K562 (cell line): ENCODE measurements around the gene GOLIM4. TPM values are rescaled to one million over a fixed set of nuclear protein-coding genes. Genes with fewer than 3 reads are reported as not detected.

ENCODE experiments used
- ATAC-seq: fragments of 200-7000 bp; cut with Tn5 transposase; 3 replicates; pipeline ENCODE4 v1.9.1; 2020; ENCODE audit warnings: moderate library complexity
- BruUV-seq: library from RNA; stranded (reverse); fragments of 400-500 nt; replicated peaks from 2 replicates; lab custom pipeline; 2021; lab: Mats Ljungman, UMichigan
- CTCF ChIA-PET: fragments of 300-600 bp; formaldehyde crosslinking; extraction: SDS; loops from one replicate; lab custom pipeline; 2021; ENCODE audit warnings: low intra/inter-chr PET ratio; lab: Yijun Ruan, JAX
- POLR2A ChIA-PET: fragments of 300-600, 350-650 bp; sonication (Branson Sonifier 250); formaldehyde crosslinking; extraction: SDS; loops from one replicate; lab custom pipeline; 2021; ENCODE audit warnings: antibody characterized with exemption, inconsistent platforms; lab: Yijun Ruan, JAX
- DNase-seq, 4 experiments: peaks; one replicate each; pipeline versions ENCODE4 v3.0.0 to v3.0.0-alpha.2; 2011 to 2018; ENCODE audit warnings: low spot score in 3 of 4, mixed read lengths in 3 of 4; ENCODE audit errors: extremely low read depth in 1 of 4
- FAIRE-seq: peaks from 2 replicates; lab custom pipeline; 2011; peaks lifted over from hg19 to GRCh38; lab: Jason Lieb, UNC
- H2AFZ ChIP-seq: 2 replicates; pipeline ENCODE4 v1.6.0; 2011; ENCODE audit warnings: low read depth, low read length, control low read depth, inconsistent platforms
- H3K27ac ChIP-seq: fragments of 200-600 bp; 3 replicates; pipeline ENCODE4 v1.8.0; 2011; ENCODE audit warnings: low read depth, mild to moderate bottlenecking, control low read depth, inconsistent platforms, low read length, moderate library complexity, mixed read lengths; ENCODE audit errors: extremely low read depth
- H3K27me3 ChIP-seq, 2 experiments: fragments of 300-600 bp in 1 of 2; 2 replicates in 1 of 2; 3 replicates in 1 of 2; pipeline versions ENCODE4 v1.6.0 to v1.8.0; 2011; ENCODE audit warnings: inconsistent platforms in 2 of 2, low read length in 2 of 2, mild to moderate bottlenecking in 1 of 2, mixed read lengths in 1 of 2, moderate library complexity in 1 of 2; ENCODE audit not compliant: control insufficient read depth in 2 of 2, insufficient read depth in 2 of 2
- H3K36me3 ChIP-seq: fragments of 300-600 bp; 3 replicates; pipeline ENCODE4 v1.8.0; 2011; ENCODE audit warnings: mild to moderate bottlenecking, low read length, inconsistent platforms; ENCODE audit not compliant: control insufficient read depth, insufficient read depth
- H3K4me1 ChIP-seq, 2 experiments: fragments of 200-600 bp in 1 of 2; replicated peaks in 1 of 2; 2 replicates in 1 of 2; 3 replicates in 1 of 2; pipeline versions ENCODE4 v1.5.1 to v1.8.0; 2011; ENCODE audit warnings: inconsistent platforms in 2 of 2, low read length in 2 of 2, mild to moderate bottlenecking in 1 of 2, mixed read lengths in 1 of 2, moderate library complexity in 1 of 2; ENCODE audit not compliant: control insufficient read depth in 2 of 2, insufficient read depth in 2 of 2
- H3K4me2 ChIP-seq: 2 replicates; pipeline ENCODE4 v1.6.1; 2011; ENCODE audit warnings: low read length, control low read depth, inconsistent platforms, mixed read lengths; ENCODE audit not compliant: insufficient read depth
- H3K4me3 ChIP-seq: fragments of 200-600 bp; sonication (generic), shearing (Covaris generic); 2 replicates; pipeline ENCODE4 v1.5.1; 2016; ENCODE audit warnings: control low read depth, inconsistent platforms
- H3K79me2 ChIP-seq: fragments of 200-600 bp; 3 replicates; pipeline ENCODE4 v1.8.0; 2011; ENCODE audit warnings: low read length, inconsistent platforms; ENCODE audit not compliant: control insufficient read depth, insufficient read depth
- H3K9ac ChIP-seq, 2 experiments: 2 replicates each; pipeline versions ENCODE4 v1.6.0 to v1.6.1; 2011; ENCODE audit warnings: low read depth in 2 of 2, low read length in 2 of 2, control low read depth in 1 of 2, inconsistent platforms in 1 of 2, mild to moderate bottlenecking in 1 of 2, mixed read lengths in 1 of 2; ENCODE audit not compliant: insufficient read depth in 1 of 2
- H3K9me1 ChIP-seq: one replicate; pipeline ENCODE4 v1.6.0; 2011; ENCODE audit warnings: inconsistent platforms, mild to moderate bottlenecking, low read length, moderate library complexity; ENCODE audit not compliant: control insufficient read depth, insufficient read depth
- H3K9me3 ChIP-seq: replicated peaks from 2 replicates; pipeline ENCODE4 v1.5.1; 2011; ENCODE audit warnings: low read depth, low read length, inconsistent platforms; ENCODE audit not compliant: control insufficient read depth, insufficient read depth
- H4K20me1 ChIP-seq: replicated peaks from 2 replicates; pipeline ENCODE4 v1.6.1; 2011; ENCODE audit warnings: low read length, inconsistent platforms, mixed read lengths; ENCODE audit not compliant: control insufficient read depth, insufficient read depth
- CCAR2 ChIP-seq: fragments of 200-400 bp; formaldehyde crosslinking; IDR thresholded peaks from 2 replicates; pipeline ENCODE4 v1.6.1; 2017; ENCODE audit warnings: mild to moderate bottlenecking, low read depth, low read length
- CEBPB ChIP-seq: fragments of 450-650 bp; IDR thresholded peaks from 2 replicates; pipeline ENCODE4 v1.6.1; 2016; ENCODE audit warnings: missing genetic modification characterization, missing compliant biosample characterization
- FOXK1 ChIP-seq: sonication (generic); formaldehyde crosslinking; IDR thresholded peaks from 2 replicates; pipeline ENCODE4 v1.8.0; 2022; ENCODE audit warnings: missing genetic modification reagents, mild to moderate bottlenecking, borderline replicate concordance
- RBFOX2 ChIP-seq: fragments of 200-400 bp; formaldehyde crosslinking; IDR thresholded peaks from 2 replicates; pipeline ENCODE4 v1.6.1; 2017; ENCODE audit warnings: low read depth, mild to moderate bottlenecking, low read length, moderate library complexity
- WGBS: fragments of 100-300 bp; shearing (Covaris generic); methylation state at CpG from one replicate; pipeline ENCODE4 v1.1.6; 2016; ENCODE audit warnings: low coverage, mixed read lengths; ENCODE audit not compliant: insufficient coverage; ENCODE audit errors: missing lambda C conversion rate; 5-methylcytosine and 5-hydroxymethylcytosine counted together
- in situ Hi-C: fragments of 300-500 bp; cut with MboI; formaldehyde crosslinking; loops from 4 replicates; pipeline ENCODE4 v1.15.0; 2018; ENCODE audit warnings: inconsistent platforms, mixed read lengths
- intact Hi-C: fragments of 100-400 bp; cut with micrococcal nuclease; formaldehyde crosslinking; loops from 2 replicates; pipeline ENCODE4 v1.14.2; 2022
- polyA plus RNA-seq, 8 experiments: library from polyadenylated mRNA; depleted of rRNA in 4 of 8; stranded (reverse) in 5 of 8; unstranded in 3 of 8; fragments of >200 nt; fragmentation: Nextera tagmentation in 2 of 8; fragmentation: Illumina TruSeq in 1 of 8; extraction: Ambion mirVana in 2 of 8; extraction: Trizol in 1 of 8; gene quantifications; 2 replicates each; pipeline versions ENCODE4 v1.2.1 to v1.2.3, GENCODE V29; 2011 to 2014; ENCODE audit warnings: inconsistent platforms in 1 of 8, missing spikeins in 1 of 8
- total RNA-seq, 7 experiments: library from RNA; depleted of rRNA in 6 of 7; stranded (reverse); fragments of >200 nt in 6 of 7; fragmentation: Illumina TruSeq in 2 of 7; extraction: Trizol in 2 of 7; gene quantifications; 2 replicates each; pipeline versions ENCODE4 v1.2.1 to v1.2.3, GENCODE V29; 2011 to 2021; ENCODE audit warnings: low replicate concordance in 1 of 7
- TF ChIP-seq, protein P1 (sequence below): fragments of 250-450 bp; sonication (Bioruptor Pico); IDR thresholded peaks from 2 replicates; pipeline ENCODE4 v1.6.1; 2021; ENCODE audit warnings: mild to moderate bottlenecking
- TF ChIP-seq, protein P2 (sequence below): fragments of 200-800 bp; sonication (Bioruptor generic); IDR thresholded peaks from 2 replicates; pipeline ENCODE4 v1.6.1; 2017; ENCODE audit warnings: missing genetic modification characterization, missing compliant biosample characterization
- TF ChIP-seq, protein P3 (sequence below), 2 experiments: IDR thresholded peaks in 1 of 2; conservative IDR thresholded peaks in 1 of 2; 2 replicates each; pipeline ENCODE4 v1.6.1; 2016; ENCODE audit warnings: low read depth in 2 of 2, mild to moderate bottlenecking in 1 of 2, missing compliant biosample characterization in 1 of 2, missing genetic modification characterization in 1 of 2, moderate library complexity in 1 of 2

GOLIM4 gene
- total and polyA plus RNA-seq, 9 of the 15 experiments (the other 6 are each of a cell fraction or from before 2014, with no cell fraction given), result 9.3 to 39.4 (median 31.0) TPM

DNA sequence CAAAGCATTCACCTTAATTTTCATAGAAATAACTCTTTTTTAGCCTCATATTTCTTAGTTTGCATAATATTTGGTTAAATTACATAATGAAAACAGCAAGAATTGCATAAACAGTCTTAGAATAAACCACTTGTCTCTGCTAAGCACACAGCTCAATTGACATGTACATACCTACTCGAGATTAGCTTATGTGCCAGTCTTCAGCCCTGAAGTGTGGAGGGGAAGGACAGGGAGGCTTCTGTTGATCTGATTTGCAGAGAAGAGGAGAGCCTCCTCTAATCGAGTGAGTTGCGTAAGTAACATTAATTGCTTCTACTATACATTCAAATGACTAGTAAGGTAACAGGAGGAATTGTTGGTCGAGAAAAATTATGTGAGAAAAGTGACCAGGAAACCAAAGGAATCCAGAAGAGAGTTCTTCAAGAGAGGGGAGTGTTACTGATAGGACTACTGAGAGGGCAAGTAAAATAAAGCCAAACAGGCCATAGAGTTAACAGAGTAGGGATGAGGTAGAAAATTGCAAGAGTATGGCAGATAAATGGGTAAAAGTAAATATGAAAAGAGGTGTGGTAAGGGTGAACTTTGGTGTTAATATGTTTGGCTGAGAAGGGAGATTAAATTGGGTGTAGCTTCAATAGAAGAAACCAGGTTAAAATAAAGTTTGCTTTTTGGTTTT is 7.1 kb upstream of the GOLIM4 start:
- no peak for DNase-seq
- no TSS peak for BruUV-seq
- Histone ChIP-seq H3K4me2 (no peak overlapping the region), H4K20me1 (no peaks in the 10 kb centered on the region), H3K9me1 (no peaks in the 10 kb centered on the region), H3K9me3 (no peaks in the 10 kb centered on the region), H3K27me3 (no peaks in the 10 kb centered on the region), H3K79me2 (no peaks in the 10 kb centered on the region)
- in situ Hi-C loops, result no loop called here
- POLR2A ChIA-PET, result interaction anchor here (1.0 to 1.3 kb wide), 2 partner anchors 14 to 15 kb away, joined by 3 read pairs; no protein-coding TSS in a partner anchor
- peak; percentile 56 for ATAC-seq
- 26% methylated on average over 4 of the region's 4 CpGs for WGBS
- peak; percentile 27; the same call in 1 of the 2 replicates for TF ChIP-seq CEBPB (tag)
- TF ChIP-seq, protein P1, sequence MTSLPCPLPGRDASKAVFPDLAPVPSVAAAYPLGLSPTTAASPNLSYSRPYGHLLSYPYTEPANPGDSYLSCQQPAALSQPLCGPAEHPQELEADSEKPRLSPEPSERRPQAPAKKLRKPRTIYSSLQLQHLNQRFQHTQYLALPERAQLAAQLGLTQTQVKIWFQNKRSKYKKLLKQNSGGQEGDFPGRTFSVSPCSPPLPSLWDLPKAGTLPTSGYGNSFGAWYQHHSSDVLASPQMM (CRISPR knock-in tag), result no peak
- TF ChIP-seq, all 486 proteins: peak for 1
- CTCF ChIA-PET, result no interaction called here
- H3K4me3 ChIP-seq, result no peak overlapping the region
- no peaks in the 10 kb centered on the region for H3K36me3 ChIP-seq
- peak overlapping the region; percentile 38; the same call in 1 of the 2 replicates for H2AFZ ChIP-seq
- no peak overlapping the region for H3K27ac ChIP-seq
- no peaks in the 10 kb centered on the region for H3K4me1 ChIP-seq
- H3K9ac ChIP-seq, result no peak overlapping the region
- no peak for FAIRE-seq
- intact Hi-C loops, result no loop called here

DNA sequence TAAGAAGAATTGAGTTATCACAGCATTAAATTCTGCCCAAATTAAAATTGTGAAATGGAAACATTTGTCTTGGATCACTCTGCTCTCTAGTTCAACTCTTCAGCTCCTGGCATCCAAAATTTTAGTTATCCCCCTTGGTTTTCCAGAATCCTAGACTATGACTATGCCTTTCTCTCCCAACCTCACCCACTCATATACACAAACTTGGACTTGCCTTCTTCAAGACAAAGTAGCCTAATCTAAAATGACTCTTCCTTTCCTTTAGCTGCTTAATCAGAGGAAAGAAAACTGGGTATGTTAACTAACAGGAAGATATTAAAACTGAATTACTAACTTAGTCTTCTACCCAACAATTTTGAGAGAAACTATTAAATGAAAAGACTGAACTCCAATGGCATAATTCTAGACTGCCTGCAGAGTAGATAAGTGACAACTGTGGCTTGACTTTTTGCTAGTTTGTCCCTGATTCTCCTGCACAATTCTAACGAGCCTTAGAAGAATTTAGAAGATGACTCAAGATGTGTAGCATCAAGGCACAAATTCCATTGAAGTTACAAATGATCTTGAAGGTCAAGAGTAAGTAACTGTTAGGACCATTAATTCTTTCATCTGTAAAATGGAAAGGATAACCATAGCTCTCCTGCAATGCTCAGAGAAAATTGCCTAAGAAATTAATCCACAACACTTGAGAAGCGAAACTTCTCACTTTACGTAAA is 5.2 kb upstream of the GOLIM4 start:
- Histone ChIP-seq H2AFZ (peak overlapping the region; percentile 69), H3K27ac (no peak overlapping the region), H3K9ac (no peak overlapping the region), H3K36me3 (no peaks in the 10 kb centered on the region), H3K9me3 (no peaks in the 10 kb centered on the region), H3K9me1 (no peaks in the 10 kb centered on the region), H3K4me1 (peaks cover 1 to 8% of the 10 kb centered on the region in 2 experiments; a peak in 4 of 5 replicates), H3K79me2 (no peaks in the 10 kb centered on the region), H3K27me3 (no peaks in the 10 kb centered on the region), H3K4me3 (no peak overlapping the region), H3K4me2 (no peak overlapping the region), H4K20me1 (no peaks in the 10 kb centered on the region)
- BruUV-seq, result no TSS peak
- 68% methylated on average over 3 of the region's 3 CpGs for WGBS
- DNase-seq, result no peak
- ChIA-PET POLR2A (interaction anchor here (0.6 kb wide), 1 partner anchor 752 kb away, joined by 3 read pairs; no protein-coding TSS in a partner anchor), CTCF (no interaction called here)
- no peak for FAIRE-seq
- intact Hi-C loops (no loop called here), in situ Hi-C loops (no loop called here)
- no peak for ATAC-seq
- TF ChIP-seq CCAR2, result no peak
- TF ChIP-seq, protein P2, sequence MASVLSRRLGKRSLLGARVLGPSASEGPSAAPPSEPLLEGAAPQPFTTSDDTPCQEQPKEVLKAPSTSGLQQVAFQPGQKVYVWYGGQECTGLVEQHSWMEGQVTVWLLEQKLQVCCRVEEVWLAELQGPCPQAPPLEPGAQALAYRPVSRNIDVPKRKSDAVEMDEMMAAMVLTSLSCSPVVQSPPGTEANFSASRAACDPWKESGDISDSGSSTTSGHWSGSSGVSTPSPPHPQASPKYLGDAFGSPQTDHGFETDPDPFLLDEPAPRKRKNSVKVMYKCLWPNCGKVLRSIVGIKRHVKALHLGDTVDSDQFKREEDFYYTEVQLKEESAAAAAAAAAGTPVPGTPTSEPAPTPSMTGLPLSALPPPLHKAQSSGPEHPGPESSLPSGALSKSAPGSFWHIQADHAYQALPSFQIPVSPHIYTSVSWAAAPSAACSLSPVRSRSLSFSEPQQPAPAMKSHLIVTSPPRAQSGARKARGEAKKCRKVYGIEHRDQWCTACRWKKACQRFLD, result no peak
- TF ChIP-seq, protein P3, sequence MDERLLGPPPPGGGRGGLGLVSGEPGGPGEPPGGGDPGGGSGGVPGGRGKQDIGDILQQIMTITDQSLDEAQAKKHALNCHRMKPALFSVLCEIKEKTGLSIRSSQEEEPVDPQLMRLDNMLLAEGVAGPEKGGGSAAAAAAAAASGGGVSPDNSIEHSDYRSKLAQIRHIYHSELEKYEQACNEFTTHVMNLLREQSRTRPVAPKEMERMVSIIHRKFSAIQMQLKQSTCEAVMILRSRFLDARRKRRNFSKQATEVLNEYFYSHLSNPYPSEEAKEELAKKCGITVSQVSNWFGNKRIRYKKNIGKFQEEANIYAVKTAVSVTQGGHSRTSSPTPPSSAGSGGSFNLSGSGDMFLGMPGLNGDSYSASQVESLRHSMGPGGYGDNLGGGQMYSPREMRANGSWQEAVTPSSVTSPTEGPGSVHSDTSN (CRISPR knock-in tag; IDR thresholded peaks at IDR 0.05; ENCODE audit: low read depth), result no peak
- TF ChIP-seq, protein P3 (tag; conservative IDR thresholded peaks at IDR 0.05; ENCODE audit: low read depth), result no peak
- no peak for TF ChIP-seq RBFOX2
- TF ChIP-seq FOXK1 (CRISPR knock-in tag), result no peak
